ENCODE measurements around the gene WNK1.
"Not testable (repeated sequence)": the region's sequence is repeated elsewhere in the genome, so short reads cannot be mapped to it uniquely, and the experiment has no call there.

Gene WNK1

DNA sequence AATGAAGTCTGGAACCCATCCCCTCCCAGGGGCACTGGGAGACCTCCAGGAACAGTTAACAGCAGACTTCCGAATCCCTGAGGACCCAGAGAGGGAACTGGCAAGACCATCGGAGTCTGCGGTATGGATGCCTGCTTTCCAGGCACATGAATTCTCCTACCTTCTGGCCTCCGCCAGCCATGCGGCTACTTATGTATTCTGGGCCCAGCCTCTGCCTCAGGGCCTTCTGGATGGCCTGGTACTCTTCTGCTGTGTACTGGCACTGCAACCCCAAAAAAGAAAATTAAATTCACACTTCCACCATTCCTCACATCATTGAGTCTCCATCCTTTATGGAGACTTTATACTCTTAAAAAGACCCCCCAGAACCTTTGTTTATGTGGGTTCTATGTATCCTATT is 178.7 kb downstream of the WNK1 start:
- Histone ChIP-seq H2AFZ (ENCODE audit: low read depth) (no peak overlapping the region), H3K4me1 (ENCODE audit: low read depth, poor library complexity, severe bottlenecking) (no peaks in the 10 kb centered on the region), H3K27me3 (ENCODE audit: insufficient read depth, low read depth) (no peaks in the 10 kb centered on the region), H3K36me3 (ENCODE audit: insufficient read depth) (peaks cover 3% of the 10 kb centered on the region; the same call in 1 of the 2 replicates), H4K20me1 (ENCODE audit: insufficient read depth) (no peaks in the 10 kb centered on the region), H3K9ac (no peak overlapping the region), H3K4me2 (no peak overlapping the region), H3K79me2 (ENCODE audit: insufficient read depth, low read depth) (no peaks in the 10 kb centered on the region), H3K4me3 (IDR thresholded peaks at IDR 0.05; ENCODE audit: insufficient read depth, low read depth, low read length) (no peak overlapping the region), H3K27ac (no peak overlapping the region)
- TF ChIP-seq, protein P1, sequence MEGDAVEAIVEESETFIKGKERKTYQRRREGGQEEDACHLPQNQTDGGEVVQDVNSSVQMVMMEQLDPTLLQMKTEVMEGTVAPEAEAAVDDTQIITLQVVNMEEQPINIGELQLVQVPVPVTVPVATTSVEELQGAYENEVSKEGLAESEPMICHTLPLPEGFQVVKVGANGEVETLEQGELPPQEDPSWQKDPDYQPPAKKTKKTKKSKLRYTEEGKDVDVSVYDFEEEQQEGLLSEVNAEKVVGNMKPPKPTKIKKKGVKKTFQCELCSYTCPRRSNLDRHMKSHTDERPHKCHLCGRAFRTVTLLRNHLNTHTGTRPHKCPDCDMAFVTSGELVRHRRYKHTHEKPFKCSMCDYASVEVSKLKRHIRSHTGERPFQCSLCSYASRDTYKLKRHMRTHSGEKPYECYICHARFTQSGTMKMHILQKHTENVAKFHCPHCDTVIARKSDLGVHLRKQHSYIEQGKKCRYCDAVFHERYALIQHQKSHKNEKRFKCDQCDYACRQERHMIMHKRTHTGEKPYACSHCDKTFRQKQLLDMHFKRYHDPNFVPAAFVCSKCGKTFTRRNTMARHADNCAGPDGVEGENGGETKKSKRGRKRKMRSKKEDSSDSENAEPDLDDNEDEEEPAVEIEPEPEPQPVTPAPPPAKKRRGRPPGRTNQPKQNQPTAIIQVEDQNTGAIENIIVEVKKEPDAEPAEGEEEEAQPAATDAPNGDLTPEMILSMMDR (conservative IDR thresholded peaks at IDR 0.05; ENCODE audit: low read depth, low read length), result no peak

DNA sequence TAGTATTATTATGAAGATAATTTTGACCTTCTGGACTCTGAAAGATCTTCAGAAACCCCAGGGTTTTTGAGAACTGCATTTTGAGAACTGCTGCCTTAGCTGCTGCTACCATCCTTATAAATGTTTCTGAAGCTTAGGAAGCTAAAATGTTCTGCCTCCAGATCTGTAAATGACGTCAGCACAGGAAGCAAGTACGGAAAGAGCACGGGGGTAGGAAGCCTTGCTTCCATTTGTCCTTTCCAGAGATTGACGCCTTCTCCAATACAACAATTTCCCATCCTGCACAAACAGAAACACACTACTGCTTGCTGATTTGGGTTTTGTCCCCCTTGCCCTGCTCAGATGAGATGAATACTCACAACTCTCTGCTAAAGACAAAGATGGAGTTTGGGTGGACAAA is 179.2 kb downstream of the WNK1 start:
- Histone ChIP-seq H3K79me2 (ENCODE audit: insufficient read depth, low read depth) (no peaks in the 10 kb centered on the region), H2AFZ (ENCODE audit: low read depth) (no peak overlapping the region), H3K27me3 (ENCODE audit: insufficient read depth, low read depth) (no peaks in the 10 kb centered on the region), H3K4me1 (ENCODE audit: low read depth, poor library complexity, severe bottlenecking) (no peaks in the 10 kb centered on the region), H3K27ac (no peak overlapping the region), H4K20me1 (ENCODE audit: insufficient read depth) (no peaks in the 10 kb centered on the region), H3K4me3 (IDR thresholded peaks at IDR 0.05; ENCODE audit: insufficient read depth, low read depth, low read length) (no peak overlapping the region), H3K4me2 (no peak overlapping the region), H3K9ac (no peak overlapping the region), H3K36me3 (ENCODE audit: insufficient read depth) (peaks cover 3% of the 10 kb centered on the region; the same call in 1 of the 2 replicates)
- TF ChIP-seq, protein P1 (conservative IDR thresholded peaks at IDR 0.05; ENCODE audit: low read depth, low read length), result no peak

DNA sequence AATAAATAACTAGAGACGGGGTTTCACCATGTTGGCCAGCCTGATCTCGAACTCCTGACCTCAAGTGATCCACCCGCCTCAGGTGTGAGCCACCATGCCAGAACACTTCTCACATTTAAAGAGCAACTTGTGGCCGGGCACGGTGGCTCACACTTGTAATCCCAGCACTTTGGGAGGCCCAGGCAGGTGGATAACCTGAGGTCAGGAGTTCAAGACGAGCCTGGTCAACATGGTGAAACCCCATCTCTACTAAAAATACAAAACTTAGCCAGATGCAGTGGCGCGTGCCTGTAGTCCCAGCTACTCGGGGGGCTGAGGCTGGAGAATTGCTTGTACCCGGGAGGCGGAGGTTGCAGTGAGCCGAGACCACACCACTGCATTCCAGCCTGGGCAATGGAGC is 183.5 kb downstream of the WNK1 start:
- not testable (repeated sequence) for H3K27ac ChIP-seq; H3K9ac ChIP-seq; H3K4me3 ChIP-seq (IDR thresholded peaks at IDR 0.05; ENCODE audit: insufficient read depth, low read depth, low read length); H3K4me1 ChIP-seq (ENCODE audit: low read depth, poor library complexity, severe bottlenecking); H2AFZ ChIP-seq (ENCODE audit: low read depth); H4K20me1 ChIP-seq (ENCODE audit: insufficient read depth); H3K4me2 ChIP-seq; H3K36me3 ChIP-seq (ENCODE audit: insufficient read depth); H3K79me2 ChIP-seq (ENCODE audit: insufficient read depth, low read depth); H3K27me3 ChIP-seq (ENCODE audit: insufficient read depth, low read depth)

DNA sequence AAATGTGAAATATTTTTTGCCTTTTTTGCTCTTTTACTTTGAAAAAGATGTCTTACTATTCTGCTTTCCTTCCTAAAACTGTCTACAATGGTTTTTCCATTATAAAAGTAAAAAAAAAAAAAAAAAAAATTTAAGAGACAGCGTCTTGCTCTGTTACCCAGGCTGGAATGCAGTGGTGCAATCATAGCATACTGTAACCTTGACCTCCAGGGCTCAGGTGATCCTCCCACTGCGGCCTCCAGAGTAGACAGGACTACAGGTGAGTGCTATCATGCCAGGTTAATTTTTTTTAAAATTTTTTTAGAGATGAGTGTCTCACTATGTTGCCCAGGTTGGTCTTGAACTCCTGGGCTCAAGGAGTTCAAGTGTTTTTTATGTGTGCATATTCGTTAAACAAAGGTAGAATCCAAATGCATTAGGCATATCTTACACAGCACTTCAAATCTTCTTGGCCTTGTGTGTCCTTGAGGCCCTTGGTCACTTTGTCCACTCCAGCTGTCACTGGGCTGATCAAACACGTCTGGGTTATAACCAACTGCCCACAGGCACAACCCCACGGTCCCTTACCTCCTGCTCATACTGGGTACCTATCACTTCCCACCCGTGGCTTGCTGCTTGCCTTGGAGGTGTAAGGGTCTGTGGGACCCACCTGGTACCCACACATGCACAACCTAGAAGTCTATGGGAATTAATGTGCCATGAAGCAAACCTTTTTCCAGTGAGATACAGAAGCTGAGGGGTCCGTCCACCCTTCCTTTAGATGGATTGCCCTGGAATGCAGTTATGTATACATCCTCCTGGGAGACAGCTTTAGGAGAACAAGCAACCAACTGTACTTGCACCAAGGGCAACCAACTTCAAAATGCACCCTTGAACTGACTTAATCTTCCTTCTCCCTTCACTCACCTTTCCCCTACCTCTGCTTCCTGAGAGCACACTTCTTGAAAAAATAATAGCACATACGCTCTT is 184.3 kb downstream of the WNK1 start:
- H3K79me2 ChIP-seq (ENCODE audit: insufficient read depth, low read depth), result no peaks in the 10 kb centered on the region
- TF ChIP-seq, protein P1 (conservative IDR thresholded peaks at IDR 0.05; ENCODE audit: low read depth, low read length), result no peak
- H3K36me3 ChIP-seq (ENCODE audit: insufficient read depth), result no peaks in the 10 kb centered on the region
- H3K9ac ChIP-seq, result no peak overlapping the region
- no peak overlapping the region for H3K4me2 ChIP-seq
- H3K27me3 ChIP-seq (ENCODE audit: insufficient read depth, low read depth), result no peaks in the 10 kb centered on the region
- H3K4me1 ChIP-seq (ENCODE audit: low read depth, poor library complexity, severe bottlenecking), result no peaks in the 10 kb centered on the region
- no peaks in the 10 kb centered on the region for H4K20me1 ChIP-seq (ENCODE audit: insufficient read depth)
- H2AFZ ChIP-seq (ENCODE audit: low read depth), result no peak overlapping the region
- H3K27ac ChIP-seq, result no peak overlapping the region
- H3K4me3 ChIP-seq (IDR thresholded peaks at IDR 0.05; ENCODE audit: insufficient read depth, low read depth, low read length), result no peak overlapping the region

DNA sequence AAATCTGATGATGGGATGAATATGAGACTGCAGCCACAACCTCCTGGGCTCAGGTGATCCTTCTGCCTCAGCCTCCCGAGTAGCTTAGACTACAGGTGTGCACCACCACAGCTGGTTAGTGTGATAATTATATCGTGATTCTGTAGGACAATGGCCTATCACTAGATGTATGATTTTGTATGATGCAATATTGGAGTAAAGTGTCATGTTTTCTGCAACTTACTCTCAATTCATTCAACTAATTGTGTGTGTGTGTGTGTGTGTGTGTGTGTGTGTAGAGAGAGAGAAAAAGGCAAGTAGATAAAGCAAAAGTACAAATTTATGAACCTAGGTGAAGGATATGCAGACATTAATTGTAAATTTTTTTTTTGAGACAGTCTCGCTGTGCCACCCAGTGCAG is 186.4 kb downstream of the WNK1 start:
- H3K36me3 ChIP-seq (ENCODE audit: insufficient read depth), result 0 out of 2 replicates have a peak, but pooled peaks cover 4% of the 10 kb centered on the region
- no peaks in the 10 kb centered on the region for H3K79me2 ChIP-seq (ENCODE audit: insufficient read depth, low read depth)
- H3K27me3 ChIP-seq (ENCODE audit: insufficient read depth, low read depth), result no peaks in the 10 kb centered on the region

More for the DNA sequence above, 186.4 kb downstream of the WNK1 start:
- H2AFZ ChIP-seq (ENCODE audit: low read depth), result no peak overlapping the region
- no peak overlapping the region for H3K4me2 ChIP-seq
- H3K4me1 ChIP-seq (ENCODE audit: low read depth, poor library complexity, severe bottlenecking), result no peaks in the 10 kb centered on the region
- no peaks in the 10 kb centered on the region for H4K20me1 ChIP-seq (ENCODE audit: insufficient read depth)
- no peak overlapping the region for H3K9ac ChIP-seq
- H3K27ac ChIP-seq, result no peak overlapping the region
- TF ChIP-seq, protein P1 (conservative IDR thresholded peaks at IDR 0.05; ENCODE audit: low read depth, low read length), result no peak
- H3K4me3 ChIP-seq (IDR thresholded peaks at IDR 0.05; ENCODE audit: insufficient read depth, low read depth, low read length), result no peak overlapping the region
